Omental fat pad (tissue), 4 donors: Measurements from ENCODE around the gene MPPED1. TPM values are rescaled to one million over a fixed set of nuclear protein-coding genes. Genes with fewer than 3 reads are reported as not detected.

Experiments
- ATAC-seq: fragments of 150-250 bp; one replicate; pipeline ENCODE4 v1.9.1; 2016; ENCODE audit warnings: mild to moderate bottlenecking, moderate library complexity; ENCODE audit not compliant: low FRiP score
- DNase-seq: peaks from one replicate; pipeline ENCODE4 v3.0.0-alpha.2; 2019; ENCODE audit warnings: low spot score
- total RNA-seq, 4 donors: library from RNA; depleted of rRNA; stranded (reverse); fragments of >200 nt; gene quantifications; one replicate each; pipeline ENCODE4 v1.1.0, GENCODE V29; 2016
- TF ChIP-seq, protein P1 (sequence below), 3 donors: fragments of 450-650 bp; IDR thresholded peaks; one replicate each; pipeline ENCODE4 v1.5.1; 2016 to 2017; ENCODE audit warnings: antibody characterized with exemption in 3 of 3, mild to moderate bottlenecking in 3 of 3, moderate library complexity in 2 of 3

The MPPED1 gene
- total RNA-seq, 4 donors from 2014 or later = not detected

DNA sequence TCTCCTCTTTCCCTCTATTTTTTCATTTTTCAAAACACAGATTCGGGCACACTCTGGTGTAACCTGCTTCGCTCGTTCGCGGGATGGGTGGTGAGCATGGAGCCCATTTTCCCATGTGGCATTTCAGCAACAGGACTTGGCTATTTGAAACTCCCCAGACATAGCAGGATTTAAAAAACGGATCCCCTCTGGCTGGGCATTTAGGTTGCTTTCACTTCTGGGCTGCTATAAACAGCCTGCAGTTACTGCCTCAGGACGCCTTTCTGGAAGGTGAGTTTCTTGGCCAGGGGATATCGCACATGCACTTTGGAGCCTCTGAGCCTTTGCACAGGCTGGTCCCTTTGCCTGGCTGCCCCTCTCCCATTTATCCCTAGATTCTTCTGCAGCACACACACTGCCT lies 2.8 kb upstream of the MPPED1 start:
- TF ChIP-seq, protein P1, sequence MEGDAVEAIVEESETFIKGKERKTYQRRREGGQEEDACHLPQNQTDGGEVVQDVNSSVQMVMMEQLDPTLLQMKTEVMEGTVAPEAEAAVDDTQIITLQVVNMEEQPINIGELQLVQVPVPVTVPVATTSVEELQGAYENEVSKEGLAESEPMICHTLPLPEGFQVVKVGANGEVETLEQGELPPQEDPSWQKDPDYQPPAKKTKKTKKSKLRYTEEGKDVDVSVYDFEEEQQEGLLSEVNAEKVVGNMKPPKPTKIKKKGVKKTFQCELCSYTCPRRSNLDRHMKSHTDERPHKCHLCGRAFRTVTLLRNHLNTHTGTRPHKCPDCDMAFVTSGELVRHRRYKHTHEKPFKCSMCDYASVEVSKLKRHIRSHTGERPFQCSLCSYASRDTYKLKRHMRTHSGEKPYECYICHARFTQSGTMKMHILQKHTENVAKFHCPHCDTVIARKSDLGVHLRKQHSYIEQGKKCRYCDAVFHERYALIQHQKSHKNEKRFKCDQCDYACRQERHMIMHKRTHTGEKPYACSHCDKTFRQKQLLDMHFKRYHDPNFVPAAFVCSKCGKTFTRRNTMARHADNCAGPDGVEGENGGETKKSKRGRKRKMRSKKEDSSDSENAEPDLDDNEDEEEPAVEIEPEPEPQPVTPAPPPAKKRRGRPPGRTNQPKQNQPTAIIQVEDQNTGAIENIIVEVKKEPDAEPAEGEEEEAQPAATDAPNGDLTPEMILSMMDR (IDR thresholded peaks at IDR 0.05) = no peak
- ATAC-seq = no peak
- no peak for DNase-seq

DNA sequence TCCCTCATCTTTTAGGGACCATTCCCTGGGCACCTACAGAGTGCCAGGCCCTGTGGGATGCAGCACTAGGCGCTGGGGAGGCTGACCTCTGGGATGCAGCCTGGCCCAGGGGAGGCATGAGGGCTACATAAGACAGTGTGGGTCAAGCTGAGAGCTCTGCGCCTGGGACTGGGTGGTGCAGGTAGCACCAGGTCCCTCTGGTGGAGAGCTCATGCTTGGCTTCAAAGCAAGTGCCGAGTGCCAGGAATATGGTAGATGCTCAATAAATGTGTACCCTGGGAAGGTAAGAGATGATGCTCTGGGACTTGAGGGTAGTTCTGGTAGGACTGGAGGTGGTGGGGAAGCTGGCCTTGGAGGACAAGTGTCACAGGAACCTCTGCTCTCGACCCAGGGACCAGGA lies 2.0 kb upstream of the MPPED1 start:
- TF ChIP-seq, protein P1 (IDR thresholded peaks at IDR 0.05) = no peak
- ATAC-seq (no peak), DNase-seq (no peak)

DNA sequence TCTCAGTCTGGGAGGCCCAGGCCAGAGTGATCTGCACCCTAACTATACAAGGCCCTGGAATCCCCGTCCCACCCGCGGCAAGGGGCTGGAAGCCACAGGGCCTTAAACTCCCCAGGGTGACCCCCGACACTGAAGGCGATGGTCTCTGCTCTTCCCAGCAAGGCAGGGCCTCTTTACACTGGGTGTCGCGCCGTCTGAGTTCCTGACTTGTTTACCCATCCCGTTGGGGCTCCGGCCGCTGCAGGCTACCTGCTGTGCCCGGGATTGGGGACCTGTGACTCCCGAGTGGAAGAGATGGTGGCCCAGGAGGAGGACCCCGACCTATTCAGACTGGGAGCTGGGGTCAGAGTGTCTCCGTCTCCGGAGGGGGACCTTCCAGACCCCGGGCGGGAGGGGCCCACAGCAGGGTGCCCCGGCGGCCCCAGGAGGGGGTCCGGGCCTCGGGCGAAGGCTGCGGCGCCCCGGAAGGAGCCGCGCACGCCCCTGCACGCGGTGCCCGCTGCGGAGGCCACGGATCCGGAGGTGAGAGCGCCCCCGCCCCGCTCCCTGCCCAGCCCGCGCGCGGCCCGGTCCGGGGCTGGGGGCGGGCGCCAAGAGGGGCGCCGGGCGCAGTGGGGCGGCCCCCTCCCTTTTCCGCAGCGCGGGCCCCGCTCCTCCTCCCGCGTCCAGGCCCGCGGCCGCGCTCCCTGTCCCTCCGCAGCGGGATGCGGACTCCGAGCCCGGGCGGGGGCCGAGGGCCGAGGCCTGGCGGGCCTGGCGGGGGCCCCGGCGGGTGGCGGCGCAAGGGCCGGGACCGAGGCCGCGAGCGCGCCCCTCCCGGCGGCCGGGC lies 560 bp upstream of the MPPED1 start:
- DNase-seq (no peak), ATAC-seq (no peak)
- TF ChIP-seq, protein P1 (IDR thresholded peaks at IDR 0.05) = no peak

DNA sequence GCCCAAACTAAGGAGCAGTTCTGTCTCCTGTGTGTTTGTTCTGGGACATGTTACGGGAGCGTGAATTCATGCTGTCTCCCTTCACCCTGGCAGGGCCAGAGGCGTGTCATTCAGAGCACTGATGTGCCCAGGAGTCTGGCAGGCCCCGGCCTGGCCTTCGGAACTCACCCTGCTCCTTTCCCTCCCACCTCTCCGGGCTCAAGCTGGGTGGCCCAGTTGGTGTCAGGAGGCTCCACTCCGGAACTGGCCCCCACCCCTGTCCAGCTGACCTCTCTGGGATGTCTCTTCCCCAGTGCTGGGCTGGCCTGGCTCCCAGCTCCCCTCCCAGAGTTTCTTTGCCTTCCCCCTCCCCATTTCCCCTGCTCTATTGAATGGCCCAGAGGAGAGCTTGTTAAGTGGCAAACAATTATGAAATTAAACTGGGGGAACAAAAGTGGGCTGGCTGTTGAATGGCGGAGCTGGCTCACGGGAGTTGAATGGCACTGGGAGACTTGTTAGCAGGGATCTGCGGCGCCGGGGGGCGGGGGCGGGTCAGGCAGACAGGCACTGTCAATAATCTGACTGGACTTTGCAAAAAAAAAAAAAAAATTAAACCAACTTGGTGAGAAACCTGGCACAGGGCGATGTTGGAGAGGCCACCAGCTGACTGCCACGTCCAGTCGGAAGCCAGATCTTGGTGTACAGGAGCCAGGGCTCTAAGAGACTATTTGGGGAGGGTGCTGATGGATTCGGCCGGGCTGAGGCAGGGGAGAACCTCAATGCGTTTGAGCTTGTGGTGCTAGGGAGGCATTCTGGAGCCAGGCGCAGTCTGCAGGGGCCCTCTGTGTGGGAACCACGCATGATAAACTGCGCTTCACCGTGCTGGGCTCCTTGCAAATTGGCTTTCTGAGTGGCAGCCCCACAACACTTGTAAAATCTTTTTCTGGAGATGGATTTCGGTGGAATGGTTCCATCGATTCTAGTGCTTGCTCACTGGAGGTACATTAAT lies 1.3 kb downstream of the MPPED1 start:
- ATAC-seq (no peak), DNase-seq (no peak)
- TF ChIP-seq, protein P1 (IDR thresholded peaks at IDR 0.05) = no peak

DNA sequence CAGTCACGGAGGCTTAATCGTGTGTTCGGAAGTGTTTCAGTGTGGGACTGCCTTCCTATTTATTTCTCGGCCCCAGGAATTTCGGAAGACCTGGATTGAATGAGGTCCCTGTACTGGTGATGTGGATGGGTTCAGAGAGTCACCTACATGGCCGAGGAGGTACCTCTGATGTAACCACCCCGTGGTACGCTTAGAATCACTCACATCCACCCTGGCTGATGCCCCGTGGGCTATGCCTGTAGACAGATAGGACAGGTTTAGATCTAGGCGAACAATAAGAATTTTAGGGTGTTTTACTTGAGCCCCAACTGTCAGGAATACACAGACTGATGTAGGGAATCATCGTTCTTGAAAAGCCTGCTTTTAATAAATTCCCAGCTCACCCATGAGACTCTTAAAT lies 2.0 kb downstream of the MPPED1 start:
- DNase-seq (no peak), ATAC-seq (no peak)
- TF ChIP-seq, protein P1 (IDR thresholded peaks at IDR 0.05) = no peak

DNA sequence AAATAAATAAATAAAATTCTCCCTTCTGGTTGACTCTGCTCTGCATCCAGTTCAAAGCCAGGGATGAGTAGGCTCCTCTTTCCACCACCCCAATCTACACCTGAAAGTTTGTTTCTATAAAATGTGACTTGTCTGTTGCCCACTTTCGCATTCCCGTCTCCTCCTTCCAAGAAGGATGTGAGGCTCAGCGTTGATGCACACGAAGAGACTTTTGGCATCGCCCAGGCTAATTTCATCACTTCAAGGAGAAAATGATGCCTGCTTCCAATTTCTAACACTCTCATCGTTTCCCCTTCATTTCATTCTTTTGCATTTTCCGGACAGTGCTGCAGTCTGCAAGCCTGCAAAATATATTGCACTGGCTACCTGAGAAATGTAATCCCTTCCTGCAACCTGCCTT lies 3.9 kb downstream of the MPPED1 start:
- ATAC-seq (no peak), DNase-seq (no peak)
- TF ChIP-seq, protein P1 (IDR thresholded peaks at IDR 0.05) = no peak
